Cardiac muscle cell (in vitro differentiated cells and primary cell): ENCODE results near the gene CFAP68. TPM values are rescaled to one million over a fixed set of nuclear protein-coding genes. Genes with fewer than 3 reads are reported as not detected.
"Not testable (repeated sequence)": the region's sequence is repeated elsewhere in the genome, so short reads cannot be mapped to it uniquely, and the experiment has no call there.

Source experiments
- DNase-seq, 2 donors: peaks; one replicate each; pipeline versions ENCODE4 v3.0.0 to v3.0.0-alpha.2; 2010 to 2017; ENCODE audit warnings: low read depth in 1 of 2, low spot score in 1 of 2
- H3K27ac ChIP-seq: fragments of 200-600 bp; sonication (generic); 2 replicates; pipeline ENCODE4 v1.5.1; 2016
- H3K27me3 ChIP-seq: fragments of 200-600 bp; sonication (generic); 2 replicates; pipeline ENCODE4 v1.6.0; 2016; ENCODE audit warnings: control low read depth
- H3K36me3 ChIP-seq: fragments of 200-600 bp; sonication (generic); 2 replicates; pipeline ENCODE4 v1.5.1; 2016; ENCODE audit warnings: control low read depth
- H3K4me1 ChIP-seq: fragments of 200-600 bp; sonication (generic); 2 replicates; pipeline ENCODE4 v1.8.1; 2017; ENCODE audit warnings: low read depth, mild to moderate bottlenecking, mixed run types
- H3K4me3 ChIP-seq: fragments of 200-600 bp; sonication (generic); 2 replicates; pipeline ENCODE4 v1.5.1; 2016; ENCODE audit warnings: mild to moderate bottlenecking
- H3K9me3 ChIP-seq: fragments of 200-600 bp; sonication (generic); 2 replicates; pipeline ENCODE4 v1.5.1; 2017; ENCODE audit warnings: low read depth, mild to moderate bottlenecking, control low read depth
- polyA plus RNA-seq: library from polyadenylated mRNA; unstranded; fragments of >200 nt; fragmentation: Nextera tagmentation; extraction: Ambion mirVana; gene quantifications from 2 replicates; pipeline ENCODE4 v1.2.1, GENCODE V29; 2016
- total RNA-seq: library from RNA; depleted of rRNA; stranded (reverse); fragments of >200 nt; gene quantifications from 2 replicates; pipeline ENCODE4 v1.2.3, GENCODE V29; 2016
- TF ChIP-seq, protein P1 (sequence below): IDR thresholded peaks from 2 replicates; pipeline ENCODE4 v1.5.1; 2012; ENCODE audit warnings: low read depth, mild to moderate bottlenecking, low read length

The CFAP68 gene
- total and polyA plus RNA-seq, 2 experiments from 2014 or later: 24.5 to 49.6 TPM

DNA sequence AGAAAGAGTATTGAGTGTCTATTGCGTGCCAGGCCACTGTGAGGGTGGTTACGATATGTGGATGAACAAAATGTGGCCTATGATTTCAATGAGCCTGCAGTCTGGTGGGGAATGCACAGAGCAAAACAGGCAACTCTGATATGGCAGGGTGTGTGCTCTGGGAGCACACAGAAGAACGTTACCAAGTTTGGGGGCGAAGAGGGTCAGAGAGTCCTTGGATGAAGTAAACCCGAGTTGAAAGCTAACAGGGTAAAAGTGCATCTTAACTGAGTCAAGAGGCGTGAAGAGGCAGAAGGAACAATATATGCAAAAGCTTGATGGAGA lies 258 bp downstream of the CFAP68 start:
- TF ChIP-seq, protein P1, sequence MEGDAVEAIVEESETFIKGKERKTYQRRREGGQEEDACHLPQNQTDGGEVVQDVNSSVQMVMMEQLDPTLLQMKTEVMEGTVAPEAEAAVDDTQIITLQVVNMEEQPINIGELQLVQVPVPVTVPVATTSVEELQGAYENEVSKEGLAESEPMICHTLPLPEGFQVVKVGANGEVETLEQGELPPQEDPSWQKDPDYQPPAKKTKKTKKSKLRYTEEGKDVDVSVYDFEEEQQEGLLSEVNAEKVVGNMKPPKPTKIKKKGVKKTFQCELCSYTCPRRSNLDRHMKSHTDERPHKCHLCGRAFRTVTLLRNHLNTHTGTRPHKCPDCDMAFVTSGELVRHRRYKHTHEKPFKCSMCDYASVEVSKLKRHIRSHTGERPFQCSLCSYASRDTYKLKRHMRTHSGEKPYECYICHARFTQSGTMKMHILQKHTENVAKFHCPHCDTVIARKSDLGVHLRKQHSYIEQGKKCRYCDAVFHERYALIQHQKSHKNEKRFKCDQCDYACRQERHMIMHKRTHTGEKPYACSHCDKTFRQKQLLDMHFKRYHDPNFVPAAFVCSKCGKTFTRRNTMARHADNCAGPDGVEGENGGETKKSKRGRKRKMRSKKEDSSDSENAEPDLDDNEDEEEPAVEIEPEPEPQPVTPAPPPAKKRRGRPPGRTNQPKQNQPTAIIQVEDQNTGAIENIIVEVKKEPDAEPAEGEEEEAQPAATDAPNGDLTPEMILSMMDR: no peak
- no peaks in the 10 kb centered on the region for H3K9me3 ChIP-seq
- H3K27me3 ChIP-seq: no peaks in the 10 kb centered on the region
- DNase-seq: no peak
- peaks cover 4% of the 10 kb centered on the region for H3K36me3 ChIP-seq
- peaks cover 7% of the 10 kb centered on the region for H3K4me1 ChIP-seq
- H3K4me3 ChIP-seq: peak overlapping the region; percentile 55
- H3K27ac ChIP-seq: peak overlapping the region; percentile 96

DNA sequence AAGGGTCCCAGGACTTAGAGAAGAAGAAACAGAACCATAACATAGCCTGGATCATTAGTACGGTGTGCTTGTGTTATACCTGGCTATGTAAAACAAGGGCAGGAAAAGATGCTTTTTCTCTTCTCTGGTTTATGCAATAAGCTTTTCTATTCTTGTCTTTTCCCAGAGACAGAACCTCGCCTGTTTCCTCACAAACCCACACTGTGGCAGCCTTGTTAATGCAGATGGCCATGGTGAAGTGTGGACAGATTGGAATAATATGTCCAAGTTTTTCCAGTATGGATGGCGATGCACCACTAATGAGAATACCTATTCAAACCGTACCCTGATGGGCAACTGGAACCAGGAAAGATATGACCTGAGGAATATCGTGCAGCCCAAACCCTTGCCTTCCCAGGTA lies 2.9 kb downstream of the CFAP68 start:
- Histone ChIP-seq H3K27me3 (no peaks in the 10 kb centered on the region), H3K36me3 (peaks cover 4% of the 10 kb centered on the region), H3K4me1 (peaks cover 7% of the 10 kb centered on the region), H3K9me3 (no peaks in the 10 kb centered on the region), H3K27ac (no peak overlapping the region), H3K4me3 (no peak overlapping the region)
- TF ChIP-seq, protein P1: no peak
- no peak for DNase-seq

DNA sequence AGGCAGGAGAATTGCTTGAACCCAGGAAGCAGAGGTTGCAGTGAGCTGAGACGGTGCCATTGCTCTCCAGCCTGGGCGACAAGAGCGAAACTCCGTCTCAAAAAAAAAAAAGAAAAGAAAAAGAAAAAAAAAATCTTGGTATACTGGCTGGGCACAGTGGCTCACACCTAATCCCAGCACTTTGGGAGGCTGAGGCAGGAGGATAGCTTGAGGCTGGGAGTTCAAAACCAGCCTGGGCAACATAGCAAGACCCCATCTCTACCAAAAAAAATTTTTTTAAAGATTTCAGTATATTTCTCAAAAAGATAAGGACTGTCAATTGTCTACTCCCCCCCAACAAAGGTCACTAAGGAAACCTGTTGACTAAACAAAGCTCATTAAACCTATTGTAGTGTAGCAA lies 5.7 kb downstream of the CFAP68 start:
- not testable (repeated sequence) for H3K9me3 ChIP-seq, H3K4me3 ChIP-seq, H3K27me3 ChIP-seq, H3K27ac ChIP-seq, H3K36me3 ChIP-seq, H3K4me1 ChIP-seq, DNase-seq

DNA sequence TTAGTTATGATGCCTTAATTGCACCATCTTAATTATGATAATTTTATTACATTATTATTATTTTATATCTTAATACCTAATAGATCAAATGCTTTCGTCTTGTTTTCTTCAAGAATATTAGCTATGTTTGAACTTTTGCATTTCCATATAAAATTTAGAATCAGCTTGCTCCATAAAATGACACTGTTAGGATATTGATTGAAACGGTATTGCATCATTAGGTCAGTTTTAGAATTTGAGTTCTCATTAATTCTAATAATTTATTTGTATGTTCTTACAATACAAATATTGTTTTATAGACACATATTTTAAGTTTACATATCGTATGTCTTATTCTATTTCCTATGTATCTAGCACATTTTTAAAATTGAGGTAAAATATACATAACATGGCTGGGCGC lies 6.7 kb downstream of the CFAP68 start:
- no peaks in the 10 kb centered on the region for H3K27me3 ChIP-seq
- H3K4me3 ChIP-seq: no peak overlapping the region
- DNase-seq: no peak
- H3K36me3 ChIP-seq: peaks cover 4% of the 10 kb centered on the region
- H3K9me3 ChIP-seq: no peaks in the 10 kb centered on the region
- no peak overlapping the region for H3K27ac ChIP-seq
- TF ChIP-seq, protein P1: no peak
- H3K4me1 ChIP-seq: no peaks in the 10 kb centered on the region

DNA sequence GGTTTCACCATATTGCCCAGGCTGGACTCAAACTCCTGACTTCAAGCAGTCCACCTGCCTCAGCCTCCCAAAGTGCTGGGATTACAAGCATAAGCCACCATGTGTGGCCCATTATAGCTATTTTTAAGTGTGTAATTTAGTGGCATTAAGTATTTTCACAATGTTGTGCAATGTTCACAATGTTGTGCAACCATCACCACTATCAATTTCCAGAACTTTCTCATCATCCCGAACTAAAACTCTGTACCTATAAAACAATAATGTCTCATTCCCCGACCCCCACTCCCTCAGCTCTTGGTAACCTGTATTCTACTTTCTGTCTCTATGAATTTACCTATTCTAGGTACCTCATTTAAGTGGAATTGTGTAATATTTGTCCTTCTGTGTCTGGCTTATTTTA lies 7.5 kb downstream of the CFAP68 start:
- Histone ChIP-seq H3K36me3 (peaks cover 4% of the 10 kb centered on the region), H3K9me3 (no peaks in the 10 kb centered on the region), H3K27me3 (no peaks in the 10 kb centered on the region), H3K27ac (no peak overlapping the region), H3K4me3 (no peak overlapping the region), H3K4me1 (no peaks in the 10 kb centered on the region)
- no peak for DNase-seq
- TF ChIP-seq, protein P1: no peak

DNA sequence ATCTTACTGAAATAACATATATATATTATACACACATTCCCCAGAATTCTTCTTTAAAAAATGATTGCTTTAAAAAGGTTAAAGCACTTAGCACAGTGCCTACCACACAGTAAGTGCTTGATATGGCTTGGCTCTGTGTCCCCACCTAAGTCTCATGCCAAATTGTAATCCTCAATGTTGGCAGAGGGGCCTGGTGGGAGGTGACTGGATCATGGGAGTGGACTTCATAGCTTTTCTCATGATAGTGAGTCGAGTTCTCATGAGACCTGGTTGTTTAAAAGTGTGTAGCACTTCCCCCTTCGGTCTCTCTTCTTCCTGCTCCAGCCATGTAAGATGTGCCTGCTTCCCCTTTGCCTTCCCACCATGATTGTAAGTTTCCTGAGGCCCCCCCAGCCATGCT lies 26.1 kb downstream of the CFAP68 start:
- Histone ChIP-seq H3K4me3 (no peak overlapping the region), H3K4me1 (peaks cover 15% of the 10 kb centered on the region), H3K36me3 (no peaks in the 10 kb centered on the region), H3K27ac (no peak overlapping the region), H3K9me3 (no peaks in the 10 kb centered on the region), H3K27me3 (no peaks in the 10 kb centered on the region)
- no peak for DNase-seq
- TF ChIP-seq, protein P1: no peak
